WTC11 (cell line): ENCODE measurements around the gene PCGF1.

Source experiments
- ATF1 ChIP-seq: sonication (generic); formaldehyde crosslinking; IDR thresholded peaks from 2 replicates; pipeline ENCODE4 v1.8.1; 2023; ENCODE audit warnings: mild to moderate bottlenecking, moderate library complexity, missing genetic modification reagents
- ATF2 ChIP-seq: sonication (generic); formaldehyde crosslinking; IDR thresholded peaks from 2 replicates; pipeline ENCODE4 v1.8.1; 2022; ENCODE audit warnings: low read depth, missing genetic modification reagents, borderline replicate concordance
- ATF6 ChIP-seq: sonication (generic); formaldehyde crosslinking; IDR thresholded peaks from 2 replicates; pipeline ENCODE4 v1.8.1; 2023; ENCODE audit warnings: mild to moderate bottlenecking, missing genetic modification reagents
- E2F4 ChIP-seq: sonication (generic); formaldehyde crosslinking; IDR thresholded peaks from 2 replicates; pipeline ENCODE4 v1.8.1; 2022; ENCODE audit warnings: low read depth, mild to moderate bottlenecking, moderate library complexity, missing genetic modification reagents, borderline replicate concordance
- ESRRA ChIP-seq: sonication (generic); formaldehyde crosslinking; IDR thresholded peaks from 2 replicates; pipeline ENCODE4 v1.8.1; 2022; ENCODE audit warnings: mild to moderate bottlenecking, missing genetic modification reagents, borderline replicate concordance
- JUN ChIP-seq: sonication (generic); formaldehyde crosslinking; IDR thresholded peaks from 2 replicates; pipeline ENCODE4 v1.8.0; 2023; ENCODE audit warnings: mild to moderate bottlenecking, missing genetic modification reagents
- MAX ChIP-seq: sonication (generic); formaldehyde crosslinking; IDR thresholded peaks from 2 replicates; pipeline ENCODE4 v1.8.0; 2022; ENCODE audit warnings: mild to moderate bottlenecking, missing genetic modification reagents
- NFATC4 ChIP-seq: fragments of 250-450 bp; sonication (Bioruptor Pico); IDR thresholded peaks from 2 replicates; pipeline ENCODE4 v1.9.0; 2021; ENCODE audit warnings: mild to moderate bottlenecking
- PREB ChIP-seq: sonication (generic); formaldehyde crosslinking; IDR thresholded peaks from 2 replicates; pipeline ENCODE4 v1.8.1; 2022; ENCODE audit warnings: mild to moderate bottlenecking, missing genetic modification reagents, moderate library complexity, borderline replicate concordance
- ZBTB43 ChIP-seq: sonication (generic); formaldehyde crosslinking; IDR thresholded peaks from 2 replicates; pipeline ENCODE4 v1.8.1; 2023; ENCODE audit warnings: mild to moderate bottlenecking, missing genetic modification reagents
- ZNF263 ChIP-seq: sonication (generic); formaldehyde crosslinking; IDR thresholded peaks from 2 replicates; pipeline ENCODE4 v1.8.1; 2022; ENCODE audit warnings: low read depth, mild to moderate bottlenecking, moderate library complexity, missing genetic modification reagents
- TF ChIP-seq, protein P1 (sequence below): fragments of 200-600 bp; IDR thresholded peaks from 2 replicates; pipeline ENCODE4 v1.8.0; 2022; ENCODE audit warnings: antibody characterized with exemption
- TF ChIP-seq, protein P2 (sequence below): sonication (generic); formaldehyde crosslinking; IDR thresholded peaks from 2 replicates; pipeline ENCODE4 v1.8.1; 2023; ENCODE audit warnings: mild to moderate bottlenecking, missing genetic modification reagents, moderate library complexity

DNA sequence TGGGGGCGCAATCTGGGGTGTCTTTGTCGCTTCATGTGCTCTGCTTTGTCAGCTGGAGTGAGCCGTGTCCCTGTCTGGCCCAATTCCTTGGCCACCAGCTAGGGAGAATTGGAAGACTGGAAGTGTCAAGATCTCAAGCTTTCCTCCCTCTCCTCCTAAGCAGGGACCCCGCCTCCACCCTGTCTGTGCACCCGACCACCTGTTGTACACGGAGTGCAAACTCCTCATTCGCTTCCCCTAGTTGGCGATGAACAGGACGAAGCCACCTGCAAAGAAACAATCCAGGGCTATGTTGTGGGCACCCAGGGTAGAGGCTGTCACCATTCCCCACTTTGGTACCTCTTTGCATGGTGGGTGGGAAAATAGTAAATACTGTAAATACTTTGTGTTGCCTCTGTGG is 20.2 kb upstream of the PCGF1 start:
- TF ChIP-seq ATF6 (CRISPR knock-in tag) (no peak), JUN (CRISPR knock-in tag) (no peak), PREB (CRISPR knock-in tag) (no peak), E2F4 (CRISPR knock-in tag) (no peak), ZNF263 (CRISPR knock-in tag) (no peak), ZBTB43 (no peak), ESRRA (no peak), MAX (CRISPR knock-in tag) (no peak), NFATC4 (CRISPR knock-in tag) (no peak), ATF2 (no peak), ATF1 (CRISPR knock-in tag) (no peak)
- TF ChIP-seq, protein P1, sequence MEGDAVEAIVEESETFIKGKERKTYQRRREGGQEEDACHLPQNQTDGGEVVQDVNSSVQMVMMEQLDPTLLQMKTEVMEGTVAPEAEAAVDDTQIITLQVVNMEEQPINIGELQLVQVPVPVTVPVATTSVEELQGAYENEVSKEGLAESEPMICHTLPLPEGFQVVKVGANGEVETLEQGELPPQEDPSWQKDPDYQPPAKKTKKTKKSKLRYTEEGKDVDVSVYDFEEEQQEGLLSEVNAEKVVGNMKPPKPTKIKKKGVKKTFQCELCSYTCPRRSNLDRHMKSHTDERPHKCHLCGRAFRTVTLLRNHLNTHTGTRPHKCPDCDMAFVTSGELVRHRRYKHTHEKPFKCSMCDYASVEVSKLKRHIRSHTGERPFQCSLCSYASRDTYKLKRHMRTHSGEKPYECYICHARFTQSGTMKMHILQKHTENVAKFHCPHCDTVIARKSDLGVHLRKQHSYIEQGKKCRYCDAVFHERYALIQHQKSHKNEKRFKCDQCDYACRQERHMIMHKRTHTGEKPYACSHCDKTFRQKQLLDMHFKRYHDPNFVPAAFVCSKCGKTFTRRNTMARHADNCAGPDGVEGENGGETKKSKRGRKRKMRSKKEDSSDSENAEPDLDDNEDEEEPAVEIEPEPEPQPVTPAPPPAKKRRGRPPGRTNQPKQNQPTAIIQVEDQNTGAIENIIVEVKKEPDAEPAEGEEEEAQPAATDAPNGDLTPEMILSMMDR: no peak
- TF ChIP-seq, protein P2, sequence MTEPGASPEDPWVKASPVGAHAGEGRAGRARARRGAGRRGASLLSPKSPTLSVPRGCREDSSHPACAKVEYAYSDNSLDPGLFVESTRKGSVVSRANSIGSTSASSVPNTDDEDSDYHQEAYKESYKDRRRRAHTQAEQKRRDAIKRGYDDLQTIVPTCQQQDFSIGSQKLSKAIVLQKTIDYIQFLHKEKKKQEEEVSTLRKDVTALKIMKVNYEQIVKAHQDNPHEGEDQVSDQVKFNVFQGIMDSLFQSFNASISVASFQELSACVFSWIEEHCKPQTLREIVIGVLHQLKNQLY: no peak
